Endothelial cell of umbilical vein (primary cell): ENCODE data around the gene RYR3. TPM values are rescaled to one million over a fixed set of nuclear protein-coding genes. Genes with fewer than 3 reads are reported as not detected.

ENCODE experiments used
- BruUV-seq: library from RNA; stranded (reverse); fragments of 400-500 nt; replicated peaks from 2 replicates; lab custom pipeline; 2021; lab: Mats Ljungman, UMichigan
- CTCF ChIA-PET: fragments of 300-600, 350-600 bp; sonication (Branson Sonifier 250); formaldehyde crosslinking; loops from one replicate; lab custom pipeline; 2021; ENCODE audit warnings: antibody characterized with exemption, inconsistent platforms; lab: Charles Lee
- POLR2A ChIA-PET: fragments of 300-600, 350-600 bp; sonication (Branson Sonifier 250); formaldehyde crosslinking; loops from one replicate; lab custom pipeline; 2021; ENCODE audit warnings: antibody characterized with exemption, inconsistent platforms; lab: Charles Lee
- DNase-seq: peaks from one replicate; pipeline ENCODE4 v3.0.0-alpha.2; 2011; ENCODE audit warnings: low read depth, low spot score
- FAIRE-seq: peaks from 2 replicates; lab custom pipeline; 2011; peaks lifted over from hg19 to GRCh38; lab: Jason Lieb, UNC
- H2AFZ ChIP-seq: 2 replicates; pipeline ENCODE4 v1.6.0; 2012; ENCODE audit warnings: low read depth, low read length, control low read depth, inconsistent platforms
- H3K27ac ChIP-seq: 2 replicates; pipeline ENCODE4 v1.5.1; 2011; ENCODE audit warnings: low read depth, mild to moderate bottlenecking, control low read depth, low read length, moderate library complexity; ENCODE audit not compliant: insufficient read depth
- H3K27me3 ChIP-seq, 2 experiments: 2 replicates each; pipeline versions ENCODE4 v1.6.0 to v1.6.1; 2011; ENCODE audit warnings: low read length in 2 of 2, mixed read lengths in 1 of 2; ENCODE audit not compliant: control insufficient read depth in 2 of 2, insufficient read depth in 2 of 2
- H3K36me3 ChIP-seq, 2 experiments: 2 replicates in 1 of 2; 3 replicates in 1 of 2; pipeline ENCODE4 v1.5.1; 2011; ENCODE audit warnings: low read length in 2 of 2, mild to moderate bottlenecking in 1 of 2, moderate library complexity in 1 of 2; ENCODE audit not compliant: control insufficient read depth in 2 of 2, insufficient read depth in 2 of 2; ENCODE audit errors: extremely low read depth in 1 of 2
- H3K4me1 ChIP-seq: 3 replicates; pipeline ENCODE4 v1.5.1; 2011; ENCODE audit warnings: mild to moderate bottlenecking, low read length; ENCODE audit not compliant: control insufficient read depth, insufficient read depth; ENCODE audit errors: extremely low read depth
- H3K4me2 ChIP-seq: 2 replicates; pipeline ENCODE4 v1.6.1; 2011; ENCODE audit warnings: low read length, control low read depth, mixed read lengths; ENCODE audit not compliant: insufficient read depth
- H3K4me3 ChIP-seq, 3 experiments: fragments of 200-600 bp in 1 of 3; sonication (generic), shearing (Covaris generic) in 1 of 3; replicated peaks in 1 of 3; 2 replicates each; pipeline ENCODE4 v1.5.1; 2011 to 2016; ENCODE audit warnings: control low read depth in 3 of 3, low read length in 3 of 3, mild to moderate bottlenecking in 2 of 3, inconsistent platforms in 1 of 3, low read depth in 1 of 3, moderate library complexity in 1 of 3; ENCODE audit not compliant: insufficient read depth in 1 of 3
- H3K79me2 ChIP-seq: 2 replicates; pipeline ENCODE4 v1.6.0; 2012; ENCODE audit warnings: low read length, inconsistent platforms; ENCODE audit not compliant: control insufficient read depth, insufficient read depth
- H3K9ac ChIP-seq: replicated peaks from 2 replicates; pipeline ENCODE3; 2011; ENCODE audit warnings: low read length, control low read depth; ENCODE audit not compliant: insufficient read depth; ENCODE audit errors: extremely low read depth
- H3K9me1 ChIP-seq: replicated peaks from 3 replicates; pipeline ENCODE4 v1.6.0; 2011; ENCODE audit warnings: mild to moderate bottlenecking, low read length; ENCODE audit not compliant: control insufficient read depth, insufficient read depth; ENCODE audit errors: extremely low read depth
- H3K9me3 ChIP-seq: replicated peaks from 2 replicates; pipeline ENCODE4 v1.5.1; 2012; ENCODE audit warnings: low read length, inconsistent platforms; ENCODE audit not compliant: control insufficient read depth, insufficient read depth
- H4K20me1 ChIP-seq: replicated peaks from 2 replicates; pipeline ENCODE3; 2011; ENCODE audit warnings: mild to moderate bottlenecking, low read length; ENCODE audit not compliant: control insufficient read depth, insufficient read depth; ENCODE audit errors: extremely low read depth
- CTCF ChIP-seq, 2 donors: IDR thresholded peaks; 1 replicate in 1 of 2; 2 replicates in 1 of 2; pipeline ENCODE4 v1.5.1; 2011; ENCODE audit warnings: low read length in 2 of 2, mild to moderate bottlenecking in 2 of 2, moderate library complexity in 2 of 2, control low read depth in 1 of 2, inconsistent platforms in 1 of 2, low read depth in 1 of 2; ENCODE audit not compliant: insufficient read depth in 1 of 2; ENCODE audit errors: extremely low read depth in 1 of 2
- EZH2 ChIP-seq: IDR thresholded peaks from 2 replicates; pipeline ENCODE4 v1.6.1; 2012; ENCODE audit warnings: borderline replicate concordance, low read depth, mild to moderate bottlenecking, moderate library complexity, low read length, inconsistent platforms; ENCODE audit not compliant: severe bottlenecking
- FOS ChIP-seq: IDR thresholded peaks from 2 replicates; pipeline ENCODE4 v1.6.1; 2011; ENCODE audit warnings: mild to moderate bottlenecking, low read length, moderate library complexity, borderline replicate concordance; ENCODE audit not compliant: insufficient read depth
- GATA2 ChIP-seq: IDR thresholded peaks from 2 replicates; pipeline ENCODE4 v1.7.0; 2011; ENCODE audit warnings: low read depth, mild to moderate bottlenecking, moderate library complexity, mixed read lengths, low read length; ENCODE audit not compliant: insufficient read length, insufficient read depth
- JUN ChIP-seq: IDR thresholded peaks from 2 replicates; pipeline ENCODE4 v1.6.1; 2011; ENCODE audit warnings: borderline replicate concordance, low read depth; ENCODE audit not compliant: insufficient read length, insufficient read depth
- MYC ChIP-seq: IDR thresholded peaks from one replicate; pipeline ENCODE4 v1.6.1; 2011; ENCODE audit warnings: mild to moderate bottlenecking, low read depth, low read length
- POLR2A ChIP-seq: IDR thresholded peaks from 2 replicates; pipeline ENCODE4 v1.6.1; 2012; ENCODE audit warnings: low read depth, mild to moderate bottlenecking, control low read depth, low read length
- POLR2AphosphoS5 ChIP-seq: IDR thresholded peaks from 2 replicates; pipeline ENCODE4 v1.6.1; 2012; ENCODE audit warnings: low read depth, mild to moderate bottlenecking, control low read depth, low read length, moderate library complexity; ENCODE audit not compliant: insufficient read depth
- dilution Hi-C: fragments of 300-500 bp; cut with MboI; formaldehyde crosslinking; loops from one replicate; pipeline ENCODE4 v1.15.0; 2019; ENCODE audit warnings: low sequenced_read_pairs; ENCODE audit not compliant: extremely low pct_ligation_motif_present
- intact Hi-C: fragments of 100-400 bp; cut with micrococcal nuclease; formaldehyde crosslinking; loops from one replicate; pipeline ENCODE4 v1.10.0; 2022
- polyA plus RNA-seq, 4 experiments: library from polyadenylated mRNA; depleted of rRNA in 3 of 4; stranded (reverse) in 3 of 4; unstranded in 1 of 4; fragments of >200 nt; gene quantifications; 2 replicates each; pipeline versions ENCODE4 v1.2.1 to v1.2.3, GENCODE V29; 2011 to 2012; ENCODE audit warnings: missing spikeins in 1 of 4
- total RNA-seq: library from RNA; stranded (reverse); gene quantifications from 2 replicates; pipeline ENCODE4 v1.2.3, GENCODE V29; 2021
- TF ChIP-seq, protein P1 (sequence below): IDR thresholded peaks from 2 replicates; pipeline ENCODE4 v1.6.1; 2011; ENCODE audit not compliant: insufficient read depth, insufficient read length

Gene RYR3
- total and polyA plus RNA-seq, 2 donors (not counting 3 experiments of a cell fraction or from before 2014, with no cell fraction given), result not detected

DNA sequence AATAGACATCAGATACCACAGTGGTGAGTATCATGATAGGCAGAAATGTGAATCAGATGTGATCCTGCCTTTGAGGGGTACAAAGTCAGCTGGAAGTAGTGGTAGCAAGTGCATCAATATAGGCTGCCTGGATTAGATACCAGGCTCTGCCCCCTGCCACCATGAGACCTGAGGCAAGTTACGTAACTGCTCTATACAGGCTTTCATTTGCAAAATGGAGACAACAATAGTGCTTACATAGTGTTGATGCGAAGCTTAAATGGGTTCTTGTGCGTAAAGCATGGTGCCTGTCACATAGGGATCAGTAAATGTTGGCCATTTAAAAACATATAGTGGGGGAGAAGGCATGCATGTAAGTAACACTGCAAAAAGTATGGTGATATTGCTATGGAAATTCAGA is 158.0 kb downstream of the RYR3 start:
- BruUV-seq, result no TSS peak
- H3K9ac ChIP-seq, result no peak overlapping the region
- POLR2A ChIA-PET, result no interaction called here
- H3K9me3 ChIP-seq, result no peaks in the 10 kb centered on the region
- H3K9me1 ChIP-seq, result no peaks in the 10 kb centered on the region
- dilution Hi-C loops (no loop called here), intact Hi-C loops (no loop called here)
- TF ChIP-seq FOS (no peak), GATA2 (no peak), MYC (no peak), CTCF (IDR thresholded peaks at IDR 0.05; ENCODE audit: extremely low read depth in 1 of 2, insufficient read depth in 1 of 2, low read depth in 1 of 2, low read length in 2 of 2) (no peak), JUN (no peak), POLR2A (no peak), EZH2 (no peak), POLR2AphosphoS5 (no peak)
- TF ChIP-seq, protein P1, sequence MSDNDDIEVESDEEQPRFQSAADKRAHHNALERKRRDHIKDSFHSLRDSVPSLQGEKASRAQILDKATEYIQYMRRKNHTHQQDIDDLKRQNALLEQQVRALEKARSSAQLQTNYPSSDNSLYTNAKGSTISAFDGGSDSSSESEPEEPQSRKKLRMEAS, result no peak
- no peak overlapping the region for H2AFZ ChIP-seq
- H3K4me3 ChIP-seq, result no peak overlapping the region
- no peaks in the 10 kb centered on the region for H3K27me3 ChIP-seq
- H3K27ac ChIP-seq, result no peak overlapping the region
- FAIRE-seq, result no peak
- H3K4me2 ChIP-seq, result no peak overlapping the region
- CTCF ChIA-PET, result interaction anchor here (1.4 kb wide), 1 partner anchor 22 kb away, joined by 3 read pairs; no protein-coding TSS in a partner anchor
- no peaks in the 10 kb centered on the region for H3K36me3 ChIP-seq
- H3K79me2 ChIP-seq, result no peaks in the 10 kb centered on the region
- DNase-seq, result no peak
- H4K20me1 ChIP-seq, result no peaks in the 10 kb centered on the region
- H3K4me1 ChIP-seq, result no peaks in the 10 kb centered on the region
